Endothelial cell of umbilical vein (primary cell): ENCODE results near the gene NR1I3. TPM values are rescaled to one million over a fixed set of nuclear protein-coding genes. Genes with fewer than 3 reads are reported as not detected.

Source experiments
- BruUV-seq: library from RNA; stranded (reverse); fragments of 400-500 nt; replicated peaks from 2 replicates; lab custom pipeline; 2021; lab: Mats Ljungman, UMichigan
- CTCF ChIA-PET: fragments of 300-600, 350-600 bp; sonication (Branson Sonifier 250); formaldehyde crosslinking; loops from one replicate; lab custom pipeline; 2021; ENCODE audit warnings: antibody characterized with exemption, inconsistent platforms; lab: Charles Lee
- POLR2A ChIA-PET: fragments of 300-600, 350-600 bp; sonication (Branson Sonifier 250); formaldehyde crosslinking; loops from one replicate; lab custom pipeline; 2021; ENCODE audit warnings: antibody characterized with exemption, inconsistent platforms; lab: Charles Lee
- DNase-seq: peaks from one replicate; pipeline ENCODE4 v3.0.0-alpha.2; 2011; ENCODE audit warnings: low read depth, low spot score
- FAIRE-seq: peaks from 2 replicates; lab custom pipeline; 2011; peaks lifted over from hg19 to GRCh38; lab: Jason Lieb, UNC
- H2AFZ ChIP-seq: 2 replicates; pipeline ENCODE4 v1.6.0; 2012; ENCODE audit warnings: low read depth, low read length, control low read depth, inconsistent platforms
- H3K27ac ChIP-seq: 2 replicates; pipeline ENCODE4 v1.5.1; 2011; ENCODE audit warnings: low read depth, mild to moderate bottlenecking, control low read depth, low read length, moderate library complexity; ENCODE audit not compliant: insufficient read depth
- H3K27me3 ChIP-seq, 2 experiments: 2 replicates each; pipeline versions ENCODE4 v1.6.0 to v1.6.1; 2011; ENCODE audit warnings: low read length in 2 of 2, mixed read lengths in 1 of 2; ENCODE audit not compliant: control insufficient read depth in 2 of 2, insufficient read depth in 2 of 2
- H3K36me3 ChIP-seq, 2 experiments: 2 replicates in 1 of 2; 3 replicates in 1 of 2; pipeline ENCODE4 v1.5.1; 2011; ENCODE audit warnings: low read length in 2 of 2, mild to moderate bottlenecking in 1 of 2, moderate library complexity in 1 of 2; ENCODE audit not compliant: control insufficient read depth in 2 of 2, insufficient read depth in 2 of 2; ENCODE audit errors: extremely low read depth in 1 of 2
- H3K4me1 ChIP-seq: 3 replicates; pipeline ENCODE4 v1.5.1; 2011; ENCODE audit warnings: mild to moderate bottlenecking, low read length; ENCODE audit not compliant: control insufficient read depth, insufficient read depth; ENCODE audit errors: extremely low read depth
- H3K4me2 ChIP-seq: 2 replicates; pipeline ENCODE4 v1.6.1; 2011; ENCODE audit warnings: low read length, control low read depth, mixed read lengths; ENCODE audit not compliant: insufficient read depth
- H3K4me3 ChIP-seq, 3 experiments: fragments of 200-600 bp in 1 of 3; sonication (generic), shearing (Covaris generic) in 1 of 3; replicated peaks in 1 of 3; 2 replicates each; pipeline ENCODE4 v1.5.1; 2011 to 2016; ENCODE audit warnings: control low read depth in 3 of 3, low read length in 3 of 3, mild to moderate bottlenecking in 2 of 3, inconsistent platforms in 1 of 3, low read depth in 1 of 3, moderate library complexity in 1 of 3; ENCODE audit not compliant: insufficient read depth in 1 of 3
- H3K79me2 ChIP-seq: 2 replicates; pipeline ENCODE4 v1.6.0; 2012; ENCODE audit warnings: low read length, inconsistent platforms; ENCODE audit not compliant: control insufficient read depth, insufficient read depth
- H3K9ac ChIP-seq: replicated peaks from 2 replicates; pipeline ENCODE3; 2011; ENCODE audit warnings: low read length, control low read depth; ENCODE audit not compliant: insufficient read depth; ENCODE audit errors: extremely low read depth
- H3K9me1 ChIP-seq: replicated peaks from 3 replicates; pipeline ENCODE4 v1.6.0; 2011; ENCODE audit warnings: mild to moderate bottlenecking, low read length; ENCODE audit not compliant: control insufficient read depth, insufficient read depth; ENCODE audit errors: extremely low read depth
- H3K9me3 ChIP-seq: replicated peaks from 2 replicates; pipeline ENCODE4 v1.5.1; 2012; ENCODE audit warnings: low read length, inconsistent platforms; ENCODE audit not compliant: control insufficient read depth, insufficient read depth
- H4K20me1 ChIP-seq: replicated peaks from 2 replicates; pipeline ENCODE3; 2011; ENCODE audit warnings: mild to moderate bottlenecking, low read length; ENCODE audit not compliant: control insufficient read depth, insufficient read depth; ENCODE audit errors: extremely low read depth
- EZH2 ChIP-seq: IDR thresholded peaks from 2 replicates; pipeline ENCODE4 v1.6.1; 2012; ENCODE audit warnings: borderline replicate concordance, low read depth, mild to moderate bottlenecking, moderate library complexity, low read length, inconsistent platforms; ENCODE audit not compliant: severe bottlenecking
- FOS ChIP-seq: IDR thresholded peaks from 2 replicates; pipeline ENCODE4 v1.6.1; 2011; ENCODE audit warnings: mild to moderate bottlenecking, low read length, moderate library complexity, borderline replicate concordance; ENCODE audit not compliant: insufficient read depth
- GATA2 ChIP-seq: IDR thresholded peaks from 2 replicates; pipeline ENCODE4 v1.7.0; 2011; ENCODE audit warnings: low read depth, mild to moderate bottlenecking, moderate library complexity, mixed read lengths, low read length; ENCODE audit not compliant: insufficient read length, insufficient read depth
- JUN ChIP-seq: IDR thresholded peaks from 2 replicates; pipeline ENCODE4 v1.6.1; 2011; ENCODE audit warnings: borderline replicate concordance, low read depth; ENCODE audit not compliant: insufficient read length, insufficient read depth
- MYC ChIP-seq: IDR thresholded peaks from one replicate; pipeline ENCODE4 v1.6.1; 2011; ENCODE audit warnings: mild to moderate bottlenecking, low read depth, low read length
- POLR2A ChIP-seq: IDR thresholded peaks from 2 replicates; pipeline ENCODE4 v1.6.1; 2012; ENCODE audit warnings: low read depth, mild to moderate bottlenecking, control low read depth, low read length
- POLR2AphosphoS5 ChIP-seq: IDR thresholded peaks from 2 replicates; pipeline ENCODE4 v1.6.1; 2012; ENCODE audit warnings: low read depth, mild to moderate bottlenecking, control low read depth, low read length, moderate library complexity; ENCODE audit not compliant: insufficient read depth
- dilution Hi-C: fragments of 300-500 bp; cut with MboI; formaldehyde crosslinking; loops from one replicate; pipeline ENCODE4 v1.15.0; 2019; ENCODE audit warnings: low sequenced_read_pairs; ENCODE audit not compliant: extremely low pct_ligation_motif_present
- intact Hi-C: fragments of 100-400 bp; cut with micrococcal nuclease; formaldehyde crosslinking; loops from one replicate; pipeline ENCODE4 v1.10.0; 2022
- polyA plus RNA-seq, 4 experiments: library from polyadenylated mRNA; depleted of rRNA in 3 of 4; stranded (reverse) in 3 of 4; unstranded in 1 of 4; fragments of >200 nt; gene quantifications; 2 replicates each; pipeline versions ENCODE4 v1.2.1 to v1.2.3, GENCODE V29; 2011 to 2012; ENCODE audit warnings: missing spikeins in 1 of 4
- total RNA-seq: library from RNA; stranded (reverse); gene quantifications from 2 replicates; pipeline ENCODE4 v1.2.3, GENCODE V29; 2021
- TF ChIP-seq, protein P1 (sequence below): IDR thresholded peaks from 2 replicates; pipeline ENCODE4 v1.6.1; 2011; ENCODE audit not compliant: insufficient read depth, insufficient read length
- TF ChIP-seq, protein P2 (sequence below), 2 donors: IDR thresholded peaks; 1 replicate in 1 of 2; 2 replicates in 1 of 2; pipeline ENCODE4 v1.5.1; 2011; ENCODE audit warnings: low read length in 2 of 2, mild to moderate bottlenecking in 2 of 2, moderate library complexity in 2 of 2, control low read depth in 1 of 2, inconsistent platforms in 1 of 2, low read depth in 1 of 2; ENCODE audit not compliant: insufficient read depth in 1 of 2; ENCODE audit errors: extremely low read depth in 1 of 2

Gene NR1I3
- total and polyA plus RNA-seq, 2 donors (not counting 3 experiments of a cell fraction or from before 2014, with no cell fraction given), result not detected

DNA sequence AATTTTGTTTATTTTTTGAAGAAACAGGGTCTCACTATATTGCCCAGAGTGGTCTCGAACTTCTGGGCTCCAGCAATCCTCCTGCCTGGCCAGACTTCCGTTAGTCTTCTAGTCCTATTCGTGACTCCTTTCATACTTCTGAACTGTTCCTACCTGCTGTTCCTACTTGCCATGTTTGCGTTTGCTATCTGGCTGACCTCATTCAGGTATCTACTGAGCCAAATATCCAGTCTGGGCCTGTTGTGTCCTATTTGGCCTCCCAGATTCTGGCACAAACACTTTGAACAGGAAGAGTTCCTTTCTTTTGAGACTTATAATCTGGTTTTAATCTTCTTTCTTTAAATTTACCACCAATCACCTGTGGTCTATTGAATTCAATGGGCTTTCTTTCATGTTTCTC, 6.9 kb upstream of the NR1I3 start:
- TF ChIP-seq, protein P1, sequence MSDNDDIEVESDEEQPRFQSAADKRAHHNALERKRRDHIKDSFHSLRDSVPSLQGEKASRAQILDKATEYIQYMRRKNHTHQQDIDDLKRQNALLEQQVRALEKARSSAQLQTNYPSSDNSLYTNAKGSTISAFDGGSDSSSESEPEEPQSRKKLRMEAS, result no peak
- TF ChIP-seq JUN (no peak), MYC (no peak), EZH2 (no peak), GATA2 (no peak), FOS (no peak), POLR2AphosphoS5 (no peak), POLR2A (no peak)
- TF ChIP-seq, protein P2, sequence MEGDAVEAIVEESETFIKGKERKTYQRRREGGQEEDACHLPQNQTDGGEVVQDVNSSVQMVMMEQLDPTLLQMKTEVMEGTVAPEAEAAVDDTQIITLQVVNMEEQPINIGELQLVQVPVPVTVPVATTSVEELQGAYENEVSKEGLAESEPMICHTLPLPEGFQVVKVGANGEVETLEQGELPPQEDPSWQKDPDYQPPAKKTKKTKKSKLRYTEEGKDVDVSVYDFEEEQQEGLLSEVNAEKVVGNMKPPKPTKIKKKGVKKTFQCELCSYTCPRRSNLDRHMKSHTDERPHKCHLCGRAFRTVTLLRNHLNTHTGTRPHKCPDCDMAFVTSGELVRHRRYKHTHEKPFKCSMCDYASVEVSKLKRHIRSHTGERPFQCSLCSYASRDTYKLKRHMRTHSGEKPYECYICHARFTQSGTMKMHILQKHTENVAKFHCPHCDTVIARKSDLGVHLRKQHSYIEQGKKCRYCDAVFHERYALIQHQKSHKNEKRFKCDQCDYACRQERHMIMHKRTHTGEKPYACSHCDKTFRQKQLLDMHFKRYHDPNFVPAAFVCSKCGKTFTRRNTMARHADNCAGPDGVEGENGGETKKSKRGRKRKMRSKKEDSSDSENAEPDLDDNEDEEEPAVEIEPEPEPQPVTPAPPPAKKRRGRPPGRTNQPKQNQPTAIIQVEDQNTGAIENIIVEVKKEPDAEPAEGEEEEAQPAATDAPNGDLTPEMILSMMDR (IDR thresholded peaks at IDR 0.05; ENCODE audit: extremely low read depth in 1 of 2, insufficient read depth in 1 of 2, low read depth in 1 of 2, low read length in 2 of 2), result no peak
- ChIA-PET CTCF (no interaction called here), POLR2A (no interaction called here)
- FAIRE-seq (no peak), DNase-seq (no peak)
- Histone ChIP-seq H3K79me2 (no peaks in the 10 kb centered on the region), H4K20me1 (no peaks in the 10 kb centered on the region), H3K9me3 (no peaks in the 10 kb centered on the region), H3K36me3 (no peaks in the 10 kb centered on the region), H3K4me2 (no peak overlapping the region), H2AFZ (no peak overlapping the region), H3K9ac (no peak overlapping the region), H3K27me3 (peaks cover 1 to 3% of the 10 kb centered on the region in 2 experiments), H3K9me1 (no peaks in the 10 kb centered on the region), H3K4me1 (no peaks in the 10 kb centered on the region), H3K4me3 (no peak overlapping the region), H3K27ac (no peak overlapping the region)
- BruUV-seq, result no TSS peak
- dilution Hi-C loops, result no loop called here
- intact Hi-C loops, result no loop called here
